Gastrocnemius medialis (tissue), 4 donors: ENCODE results near the gene ERCC3.

Experiments
- CTCF ChIP-seq, 5 experiments: fragments of 450-650 bp in 3 of 5; fragments of 200-600 bp in 2 of 5; sonication (generic) in 2 of 5; IDR thresholded peaks in 4 of 5; conservative IDR thresholded peaks in 1 of 5; 1 replicate in 4 of 5; 2 replicates in 1 of 5; pipeline ENCODE4 v1.5.1; 2016 to 2019; ENCODE audit warnings: antibody characterized with exemption in 5 of 5, mild to moderate bottlenecking in 3 of 5, moderate library complexity in 3 of 5
- POLR2A ChIP-seq, 2 donors: fragments of 450-650 bp; IDR thresholded peaks; one replicate each; pipeline ENCODE4 v1.6.1; 2017; ENCODE audit warnings: antibody characterized with exemption in 2 of 2, mild to moderate bottlenecking in 2 of 2, moderate library complexity in 2 of 2

- TF ChIP-seq POLR2A (IDR thresholded peaks at IDR 0.05) (no peak), CTCF (IDR thresholded peaks at IDR 0.05 in 4 of 5, conservative IDR thresholded peaks at IDR 0.05 in 1 of 5) (no peak)
These were observed 60.2 kb downstream of the ERCC3 start for GRCh38 chr2:127233710-127234109.
